ENCODE results near the gene CORO2B. TPM values are rescaled to one million over a fixed set of nuclear protein-coding genes. Genes with fewer than 3 reads are reported as not detected.

The CORO2B gene
- polyA plus RNA-seq, 1 donor from 2014 or later, result 15.1 TPM

- Histone ChIP-seq H3K4me2 (ENCODE audit: low read length) (no peak overlapping the region), H4K20me1 (ENCODE audit: insufficient read depth) (no peaks in the 10 kb centered on the region), H3F3A (ENCODE audit: insufficient read depth, low read length, poor library complexity, severe bottlenecking) (no peaks in the 10 kb centered on the region), H3K9me2 (ENCODE audit: insufficient read depth, low read length) (no peaks in the 10 kb centered on the region), H3K27ac (ENCODE audit: low read length) (no peak overlapping the region), H3K9ac (ENCODE audit: low read length) (no peak overlapping the region), H3K79me2 (replicated peaks; ENCODE audit: insufficient read depth, low read length) (no peaks in the 10 kb centered on the region), H3K9me3 (ENCODE audit: low read length) (no peaks in the 10 kb centered on the region), H3K4me3 (ENCODE audit: low read length) (no peak overlapping the region), H3K27me3 (ENCODE audit: insufficient read depth, low read depth, low read length) (no peaks in the 10 kb centered on the region), H2AFZ (ENCODE audit: low read depth, low read length) (no peak overlapping the region), H3K36me3 (ENCODE audit: insufficient read depth, low read length) (no peaks in the 10 kb centered on the region)
- no peak for TF ChIP-seq RAD21 (conservative IDR thresholded peaks at IDR 0.05)
- TF ChIP-seq SMC3 (conservative IDR thresholded peaks at IDR 0.05; ENCODE audit: poor library complexity), result no peak
- TF ChIP-seq CTCF (IDR thresholded peaks at IDR 0.05; ENCODE audit: poor library complexity, severe bottlenecking), result no peak
- TF ChIP-seq EP300 (conservative IDR thresholded peaks at IDR 0.05; ENCODE audit: poor library complexity, severe bottlenecking), result no peak
- TF ChIP-seq POLR2AphosphoS5 (IDR thresholded peaks at IDR 0.05), result no peak
- TF ChIP-seq REST (IDR thresholded peaks at IDR 0.05; ENCODE audit: borderline replicate concordance), result no peak
- no peak for TF ChIP-seq EZH2 (IDR thresholded peaks at IDR 0.05; ENCODE audit: borderline replicate concordance, insufficient read depth, low read length, poor library complexity, severe bottlenecking)
- TF ChIP-seq TAF1 (IDR thresholded peaks at IDR 0.05; ENCODE audit: low read depth), result no peak
- no peak for TF ChIP-seq MXI1 (conservative IDR thresholded peaks at IDR 0.05; ENCODE audit: poor library complexity, severe bottlenecking)
Observed at GRCh38 chr15:68715111-68715510, 136.3 kb downstream of the CORO2B start.

DNA sequence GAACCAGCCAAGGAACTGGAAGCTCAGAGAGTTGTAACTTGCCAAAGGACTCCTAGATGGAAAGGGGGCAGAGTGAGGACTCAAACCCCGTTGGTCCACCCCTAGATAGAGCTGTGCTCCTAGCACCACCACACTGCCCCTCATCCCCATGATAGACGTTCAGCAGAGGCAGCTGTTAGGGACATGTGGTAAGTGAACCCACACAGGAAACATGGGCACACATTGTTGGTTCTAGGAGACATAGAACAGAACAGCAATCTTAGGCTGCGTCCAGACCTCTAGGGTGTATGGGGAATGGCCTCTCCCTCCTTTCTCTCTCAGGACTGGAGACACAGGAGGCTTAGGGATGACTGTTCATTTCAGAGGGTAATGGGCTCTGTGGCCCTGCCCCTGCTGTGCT is 139.2 kb downstream of the CORO2B start:
- H3K79me2 ChIP-seq (replicated peaks; ENCODE audit: insufficient read depth, low read length), result no peaks in the 10 kb centered on the region
- no peaks in the 10 kb centered on the region for H4K20me1 ChIP-seq (ENCODE audit: insufficient read depth)
- H3K9me2 ChIP-seq (ENCODE audit: insufficient read depth, low read length), result no peaks in the 10 kb centered on the region
- no peaks in the 10 kb centered on the region for H3K27me3 ChIP-seq (ENCODE audit: insufficient read depth, low read depth, low read length)
- H3K36me3 ChIP-seq (ENCODE audit: insufficient read depth, low read length), result peaks cover 4% of the 10 kb centered on the region
- no peaks in the 10 kb centered on the region for H3F3A ChIP-seq (ENCODE audit: insufficient read depth, low read length, poor library complexity, severe bottlenecking)
- H3K27ac ChIP-seq (ENCODE audit: low read length), result no peak overlapping the region
- H3K4me3 ChIP-seq (ENCODE audit: low read length), result no peak overlapping the region
- TF ChIP-seq MXI1 (conservative IDR thresholded peaks at IDR 0.05; ENCODE audit: poor library complexity, severe bottlenecking) (no peak), RAD21 (conservative IDR thresholded peaks at IDR 0.05) (no peak), SMC3 (conservative IDR thresholded peaks at IDR 0.05; ENCODE audit: poor library complexity) (no peak), CTCF (IDR thresholded peaks at IDR 0.05; ENCODE audit: poor library complexity, severe bottlenecking) (no peak), TAF1 (IDR thresholded peaks at IDR 0.05; ENCODE audit: low read depth) (no peak), EP300 (conservative IDR thresholded peaks at IDR 0.05; ENCODE audit: poor library complexity, severe bottlenecking) (no peak), EZH2 (IDR thresholded peaks at IDR 0.05; ENCODE audit: borderline replicate concordance, insufficient read depth, low read length, poor library complexity, severe bottlenecking) (no peak), REST (IDR thresholded peaks at IDR 0.05; ENCODE audit: borderline replicate concordance) (no peak), POLR2AphosphoS5 (IDR thresholded peaks at IDR 0.05) (no peak)
- no peak overlapping the region for H3K9ac ChIP-seq (ENCODE audit: low read length)
- H3K9me3 ChIP-seq (ENCODE audit: low read length), result no peaks in the 10 kb centered on the region
- no peak overlapping the region for H2AFZ ChIP-seq (ENCODE audit: low read depth, low read length)
- no peak overlapping the region for H3K4me2 ChIP-seq (ENCODE audit: low read length)

Measured in neural cell (in vitro differentiated cells).